Stomach (tissue), 9 donors: ENCODE data around the gene BOD1L1. TPM values are rescaled to one million over a fixed set of nuclear protein-coding genes. Genes with fewer than 3 reads are reported as not detected.

ENCODE experiments used
- DNase-seq, 2 donors: peaks; one replicate each; pipeline versions ENCODE4 v3.0.0 to v3.0.0-alpha.2; 2013 to 2019
- H3K27ac ChIP-seq, 5 donors: fragments of 200-600 bp in 4 of 5; sonication (generic) in 4 of 5; one replicate each; pipeline ENCODE4 v1.5.1; 2013 to 2019; ENCODE audit warnings: mild to moderate bottlenecking in 1 of 5, moderate library complexity in 1 of 5
- H3K27me3 ChIP-seq, 3 donors: fragments of 200-600 bp; sonication (generic); one replicate each; pipeline ENCODE4 v1.5.1; 2017 to 2019; ENCODE audit warnings: mixed run types in 1 of 3
- H3K36me3 ChIP-seq, 4 donors: fragments of 200-600 bp; sonication (generic); 1 replicate in 3 of 4; 2 replicates in 1 of 4; pipeline ENCODE4 v1.5.1; 2016 to 2019
- H3K4me1 ChIP-seq, 4 donors: fragments of 200-600 bp; sonication (generic); one replicate each; pipeline ENCODE4 v1.5.1; 2016 to 2019
- H3K4me3 ChIP-seq, 4 donors: fragments of 200-600 bp; sonication (generic) in 3 of 4; one replicate each; pipeline ENCODE4 v1.5.1; 2016 to 2019; ENCODE audit warnings: mild to moderate bottlenecking in 1 of 4
- H3K9me3 ChIP-seq, 4 donors: fragments of 200-600 bp; sonication (generic); one replicate each; pipeline ENCODE4 v1.5.1; 2016 to 2019
- EP300 ChIP-seq: sonication (generic); formaldehyde crosslinking; IDR thresholded peaks from one replicate; pipeline ENCODE4 v1.6.1; 2017; ENCODE audit warnings: antibody characterized with exemption
- POLR2A ChIP-seq, 4 donors: fragments of 450-650 bp; IDR thresholded peaks; one replicate each; pipeline ENCODE4 v1.6.1; 2016; ENCODE audit warnings: antibody characterized with exemption in 4 of 4, control low read depth in 2 of 4, mild to moderate bottlenecking in 1 of 4, moderate library complexity in 1 of 4
- POLR2AphosphoS5 ChIP-seq, 3 donors: sonication (generic); formaldehyde crosslinking; IDR thresholded peaks; one replicate each; pipeline ENCODE4 v1.6.1; 2016; ENCODE audit warnings: antibody characterized with exemption in 3 of 3
- WGBS, 5 donors: extraction: QIAGEN DNeasy Blood & Tissue Kit in 3 of 5; methylation state at CpG; one replicate each; pipeline versions ENCODE4 v1.1.5 to v1.1.7; 2013 to 2018; 5-methylcytosine and 5-hydroxymethylcytosine counted together
- intact Hi-C: fragments of 100-400 bp; cut with DNase I; formaldehyde crosslinking; loops from one replicate; pipeline ENCODE4 v1.15.1; 2023; ENCODE audit warnings: low total_unique reads
- polyA plus RNA-seq, 3 donors: library from polyadenylated mRNA; stranded (reverse); fragments of 200-250 nt; gene quantifications; one replicate each; pipeline ENCODE4 v1.2.3, GENCODE V29; 2013
- total RNA-seq, 5 donors: library from RNA; depleted of rRNA; stranded (reverse); fragments of >200 nt; gene quantifications; one replicate each; pipeline versions ENCODE4 v1.1.0 to v1.2.3, GENCODE V29; 2014 to 2016
- TF ChIP-seq, protein P1 (sequence below), 7 experiments: fragments of 450-650 bp in 4 of 7; fragments of 200-600 bp in 3 of 7; sonication (generic) in 3 of 7; IDR thresholded peaks; one replicate each; pipeline ENCODE4 v1.5.1; 2016 to 2019; ENCODE audit warnings: antibody characterized with exemption in 7 of 7, control low read depth in 2 of 7, mild to moderate bottlenecking in 1 of 7
- donor health status: healthy with polysubstance abuse.
- donor health status: Bipolar disorder and iron deficiency.
- donor health status: healthy.

The BOD1L1 gene
- total and polyA plus RNA-seq, 8 donors: 8.2 to 61.7 (median 33.4) TPM

DNA sequence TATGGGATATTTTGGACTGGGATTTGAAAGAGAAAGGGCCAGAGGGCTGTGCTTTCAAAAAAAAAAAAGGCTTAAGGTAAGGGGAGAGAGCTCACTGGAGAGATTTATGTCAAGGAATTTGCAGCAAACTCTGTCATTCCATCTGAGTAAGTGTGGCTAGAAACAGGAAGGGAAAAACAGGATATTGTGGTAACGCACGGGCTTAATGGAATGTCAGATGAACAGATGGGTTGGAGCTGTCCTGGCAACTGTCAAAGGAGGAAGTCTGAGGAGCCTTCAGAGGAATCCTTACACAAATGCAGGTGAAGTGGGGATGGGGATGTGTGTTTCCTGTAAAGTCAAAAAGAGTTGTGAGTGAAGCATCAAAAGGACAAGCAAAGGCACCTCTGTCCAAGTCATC, 68.1 kb downstream of the BOD1L1 start:
- no peaks in the 10 kb centered on the region for H3K9me3 ChIP-seq
- H3K36me3 ChIP-seq: no peaks in the 10 kb centered on the region
- H3K4me1 ChIP-seq: no peaks in the 10 kb centered on the region
- no peak overlapping the region for H3K27ac ChIP-seq
- no peak for DNase-seq
- H3K27me3 ChIP-seq: peaks cover 0 to 8% (median 0%) of the 10 kb centered on the region in 3 donors
- WGBS, 5 donors: 26 to 53% (median 41%) methylated on average over 2 of the region's 2 CpGs
- H3K4me3 ChIP-seq: no peak overlapping the region
- intact Hi-C loops: no loop called here
- TF ChIP-seq EP300 (no peak), POLR2A (IDR thresholded peaks at IDR 0.05) (no peak), POLR2AphosphoS5 (IDR thresholded peaks at IDR 0.05) (no peak)
- TF ChIP-seq, protein P1, sequence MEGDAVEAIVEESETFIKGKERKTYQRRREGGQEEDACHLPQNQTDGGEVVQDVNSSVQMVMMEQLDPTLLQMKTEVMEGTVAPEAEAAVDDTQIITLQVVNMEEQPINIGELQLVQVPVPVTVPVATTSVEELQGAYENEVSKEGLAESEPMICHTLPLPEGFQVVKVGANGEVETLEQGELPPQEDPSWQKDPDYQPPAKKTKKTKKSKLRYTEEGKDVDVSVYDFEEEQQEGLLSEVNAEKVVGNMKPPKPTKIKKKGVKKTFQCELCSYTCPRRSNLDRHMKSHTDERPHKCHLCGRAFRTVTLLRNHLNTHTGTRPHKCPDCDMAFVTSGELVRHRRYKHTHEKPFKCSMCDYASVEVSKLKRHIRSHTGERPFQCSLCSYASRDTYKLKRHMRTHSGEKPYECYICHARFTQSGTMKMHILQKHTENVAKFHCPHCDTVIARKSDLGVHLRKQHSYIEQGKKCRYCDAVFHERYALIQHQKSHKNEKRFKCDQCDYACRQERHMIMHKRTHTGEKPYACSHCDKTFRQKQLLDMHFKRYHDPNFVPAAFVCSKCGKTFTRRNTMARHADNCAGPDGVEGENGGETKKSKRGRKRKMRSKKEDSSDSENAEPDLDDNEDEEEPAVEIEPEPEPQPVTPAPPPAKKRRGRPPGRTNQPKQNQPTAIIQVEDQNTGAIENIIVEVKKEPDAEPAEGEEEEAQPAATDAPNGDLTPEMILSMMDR (IDR thresholded peaks at IDR 0.05): no peak

GRCh38 chr4:13558881-13559280, 68.6 kb downstream of the BOD1L1 start:
- Histone ChIP-seq H3K4me1 (no peaks in the 10 kb centered on the region), H3K4me3 (no peak overlapping the region), H3K9me3 (no peaks in the 10 kb centered on the region), H3K27ac (no peak overlapping the region), H3K27me3 (peaks cover 0 to 8% (median 0%) of the 10 kb centered on the region in 3 donors), H3K36me3 (no peaks in the 10 kb centered on the region)
- DNase-seq: no peak
- intact Hi-C loops: no loop called here
- WGBS, 5 donors: 69 to 78% (median 74%) methylated on average over 1 of the region's 1 CpG
- TF ChIP-seq POLR2A (IDR thresholded peaks at IDR 0.05) (no peak), EP300 (no peak), POLR2AphosphoS5 (IDR thresholded peaks at IDR 0.05) (no peak)
- TF ChIP-seq, protein P1 (IDR thresholded peaks at IDR 0.05): no peak

DNA sequence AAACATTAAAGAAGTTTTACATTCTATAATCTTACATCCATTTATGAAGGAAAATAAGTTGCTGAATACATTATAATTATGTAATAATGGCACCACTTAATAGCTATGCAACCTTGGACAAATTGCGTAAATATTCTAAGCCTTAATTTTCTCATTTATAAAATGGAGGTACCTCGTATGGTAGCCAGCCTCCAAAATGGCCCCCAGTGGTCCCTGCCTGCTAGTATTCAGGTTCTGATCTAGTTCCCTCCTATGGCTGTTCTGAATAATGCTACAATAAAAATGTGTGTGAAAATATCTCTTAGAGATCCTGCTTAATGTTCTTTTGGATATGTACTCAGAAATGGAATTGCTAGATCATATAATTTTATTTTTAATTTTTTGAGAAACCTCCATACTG, 72.2 kb downstream of the BOD1L1 start:
- Histone ChIP-seq H3K4me3 (no peak overlapping the region), H3K9me3 (peaks cover 0 to 13% (median 5%) of the 10 kb centered on the region in 4 donors), H3K27me3 (peaks cover 0 to 30% (median 6%) of the 10 kb centered on the region in 3 donors), H3K27ac (no peak overlapping the region), H3K36me3 (no peaks in the 10 kb centered on the region), H3K4me1 (no peaks in the 10 kb centered on the region)
- 77 to 88% (median 84%) methylated on average over 2 of the region's 2 CpGs for WGBS, 5 donors
- TF ChIP-seq POLR2A (IDR thresholded peaks at IDR 0.05) (no peak), POLR2AphosphoS5 (IDR thresholded peaks at IDR 0.05) (no peak), EP300 (no peak)
- TF ChIP-seq, protein P1 (IDR thresholded peaks at IDR 0.05): no peak
- intact Hi-C loops: no loop called here
- DNase-seq: no peak

GRCh38 chr4:13553081-13553480, 74.4 kb downstream of the BOD1L1 start:
- 69 to 90% (median 84%) methylated on average over 1 of the region's 1 CpG for WGBS, 5 donors
- intact Hi-C loops: loop anchor here (5.0 kb wide), 1 partner anchor 701 kb away; no protein-coding TSS in a partner anchor
- TF ChIP-seq, protein P1 (IDR thresholded peaks at IDR 0.05): no peak
- TF ChIP-seq POLR2AphosphoS5 (IDR thresholded peaks at IDR 0.05): no peak
- no peak for TF ChIP-seq POLR2A (IDR thresholded peaks at IDR 0.05)
- TF ChIP-seq EP300: no peak

More at GRCh38 chr4:13553081-13553480, 74.4 kb downstream of the BOD1L1 start:
- H3K9me3 ChIP-seq: peaks cover 0 to 13% (median 5%) of the 10 kb centered on the region in 4 donors
- peaks cover 3 to 13% (median 10%) of the 10 kb centered on the region in 4 donors for H3K4me1 ChIP-seq
- DNase-seq: no peak
- H3K36me3 ChIP-seq: no peaks in the 10 kb centered on the region
- peaks cover under 1 to 53% (median 29%) of the 10 kb centered on the region in 3 donors for H3K27me3 ChIP-seq
- H3K27ac ChIP-seq: no peak overlapping the region
- H3K4me3 ChIP-seq: no peak overlapping the region
